C4-2B (cell line): ENCODE data around the gene PRR7.

Experiments
- CTCF ChIP-seq: fragments of 450-650 bp; conservative IDR thresholded peaks from 2 replicates; pipeline ENCODE4 v1.5.1; 2017; ENCODE audit warnings: mild to moderate bottlenecking
- ZFX ChIP-seq: fragments of 450-650 bp; IDR thresholded peaks from 2 replicates; pipeline ENCODE4 v1.6.1; 2017

- no peak for TF ChIP-seq CTCF
- no peak for TF ChIP-seq ZFX
These were observed 47.3 kb downstream of the PRR7 start for GRCh38 chr5:177493795-177494345.
